WTC11 (cell line): ENCODE data around the gene TYRP1. TPM values are rescaled to one million over a fixed set of nuclear protein-coding genes. Genes with fewer than 3 reads are reported as not detected.

Experiments
- ATAC-seq: fragments of 200-7000 bp; cut with Tn5 transposase; 2 replicates; pipeline ENCODE4 v1.10.0; 2021; ENCODE audit warnings: mild to moderate bottlenecking, moderate library complexity
- CTCF ChIA-PET: fragments of 300-600 bp; sonication (Branson Sonifier 250); formaldehyde crosslinking; loops from one replicate; lab custom pipeline; 2021; ENCODE audit warnings: antibody characterized with exemption; lab: Charles Lee
- POLR2A ChIA-PET: fragments of 350-600 bp; sonication (Branson Sonifier 250); formaldehyde crosslinking; loops from one replicate; lab custom pipeline; 2021; ENCODE audit warnings: antibody characterized with exemption; lab: Charles Lee
- DNase-seq: peaks from one replicate; pipeline ENCODE4 v3.0.0; 2021; ENCODE audit warnings: low spot score
- H3K27ac Mint-ChIP-seq: 2 replicates; pipeline ENCODE4 v1.8.0; 2021; ENCODE audit warnings: mixed read lengths
- H3K27me3 Mint-ChIP-seq: 2 replicates; pipeline ENCODE4 v1.8.0; 2021; ENCODE audit warnings: low read depth, mild to moderate bottlenecking, moderate library complexity, mixed read lengths
- H3K36me3 Mint-ChIP-seq: 2 replicates; pipeline ENCODE4 v1.8.0; 2021; ENCODE audit warnings: mixed read lengths
- H3K4me1 Mint-ChIP-seq: 2 replicates; pipeline ENCODE4 v1.8.0; 2022; ENCODE audit warnings: mixed read lengths
- H3K4me3 Mint-ChIP-seq: 2 replicates; pipeline ENCODE4 v1.8.0; 2021; ENCODE audit warnings: mild to moderate bottlenecking, moderate library complexity, mixed read lengths
- H3K9me3 Mint-ChIP-seq: 2 replicates; pipeline ENCODE4 v1.8.0; 2021; ENCODE audit warnings: mixed read lengths
- CREM ChIP-seq: sonication (generic); formaldehyde crosslinking; IDR thresholded peaks from 2 replicates; pipeline ENCODE4 v1.8.1; 2022; ENCODE audit warnings: mild to moderate bottlenecking, missing genetic modification reagents, moderate library complexity
- E2F1 ChIP-seq: sonication (generic); formaldehyde crosslinking; IDR thresholded peaks from 2 replicates; pipeline ENCODE4 v1.8.0; 2022; ENCODE audit warnings: mild to moderate bottlenecking, missing genetic modification reagents
- ELF4 ChIP-seq: sonication (generic); formaldehyde crosslinking; IDR thresholded peaks from 2 replicates; pipeline ENCODE4 v1.8.1; 2022; ENCODE audit warnings: low read depth, mild to moderate bottlenecking, moderate library complexity, missing genetic modification reagents
- ETV6 ChIP-seq: sonication (generic); formaldehyde crosslinking; IDR thresholded peaks from 2 replicates; pipeline ENCODE4 v1.8.1; 2022; ENCODE audit warnings: mild to moderate bottlenecking, missing genetic modification reagents
- FOXK1 ChIP-seq: sonication (generic); formaldehyde crosslinking; IDR thresholded peaks from 2 replicates; pipeline ENCODE4 v1.8.0; 2022; ENCODE audit warnings: mild to moderate bottlenecking, moderate library complexity, missing genetic modification reagents
- GRHL2 ChIP-seq: fragments of 250-450 bp; sonication (Bioruptor Pico); IDR thresholded peaks from 2 replicates; pipeline ENCODE4 v1.8.0; 2022; ENCODE audit warnings: mild to moderate bottlenecking, moderate library complexity; ENCODE audit not compliant: insufficient replicate concordance, severe bottlenecking
- GTF2I ChIP-seq: fragments of 250-450 bp; sonication (Bioruptor Pico); conservative IDR thresholded peaks from 2 replicates; pipeline ENCODE4 v1.4.0; 2021; ENCODE audit warnings: mild to moderate bottlenecking
- MAX ChIP-seq: sonication (generic); formaldehyde crosslinking; IDR thresholded peaks from 2 replicates; pipeline ENCODE4 v1.8.0; 2022; ENCODE audit warnings: mild to moderate bottlenecking, missing genetic modification reagents
- MXD4 ChIP-seq: fragments of 250-450 bp; sonication (Bioruptor Pico); IDR thresholded peaks from 2 replicates; pipeline ENCODE4 v1.8.0; 2021; ENCODE audit warnings: mild to moderate bottlenecking, moderate library complexity, borderline replicate concordance
- MYBL2 ChIP-seq: sonication (generic); formaldehyde crosslinking; IDR thresholded peaks from 2 replicates; pipeline ENCODE4 v1.8.1; 2023; ENCODE audit warnings: mild to moderate bottlenecking, moderate library complexity, missing genetic modification reagents
- NFATC4 ChIP-seq: fragments of 250-450 bp; sonication (Bioruptor Pico); IDR thresholded peaks from 2 replicates; pipeline ENCODE4 v1.9.0; 2021; ENCODE audit warnings: mild to moderate bottlenecking
- NFYB ChIP-seq: sonication (generic); formaldehyde crosslinking; conservative IDR thresholded peaks from 2 replicates; pipeline ENCODE4 v1.8.0; 2022; ENCODE audit warnings: low read depth, missing genetic modification reagents
- RELA ChIP-seq: sonication (generic); formaldehyde crosslinking; IDR thresholded peaks from 2 replicates; pipeline ENCODE4 v1.8.1; 2022; ENCODE audit warnings: missing genetic modification reagents, mild to moderate bottlenecking, borderline replicate concordance
- SMAD3 ChIP-seq: sonication (generic); formaldehyde crosslinking; IDR thresholded peaks from 2 replicates; pipeline ENCODE4 v1.8.0; 2022; ENCODE audit warnings: missing genetic modification reagents, mild to moderate bottlenecking, borderline replicate concordance
- TEAD4 ChIP-seq: sonication (generic); formaldehyde crosslinking; IDR thresholded peaks from 2 replicates; pipeline ENCODE4 v1.8.0; 2022; ENCODE audit warnings: mild to moderate bottlenecking, missing genetic modification reagents
- ZNF532 ChIP-seq: fragments of 250-450 bp; sonication (Bioruptor Pico); IDR thresholded peaks from 2 replicates; pipeline ENCODE4 v1.9.0; 2021; ENCODE audit warnings: mild to moderate bottlenecking, borderline replicate concordance
- ZNF671 ChIP-seq: fragments of 250-450 bp; sonication (Bioruptor Pico); IDR thresholded peaks from 2 replicates; pipeline ENCODE4 v1.8.0; 2021; ENCODE audit warnings: mild to moderate bottlenecking
- total RNA-seq: library from RNA; stranded (reverse); gene quantifications from 3 replicates; pipeline ENCODE4 v1.2.3, GENCODE V29; 2021
- TF ChIP-seq, protein P1 (sequence below): fragments of 250-450 bp; sonication (Bioruptor Pico); IDR thresholded peaks from 2 replicates; pipeline ENCODE4 v1.8.0; 2021; ENCODE audit warnings: mild to moderate bottlenecking
- TF ChIP-seq, protein P2 (sequence below): sonication (generic); formaldehyde crosslinking; IDR thresholded peaks from 2 replicates; pipeline ENCODE4 v1.8.1; 2022; ENCODE audit warnings: low read depth, missing genetic modification reagents, borderline replicate concordance
- TF ChIP-seq, protein P3 (sequence below): sonication (generic); formaldehyde crosslinking; IDR thresholded peaks from 2 replicates; pipeline ENCODE4 v1.8.0; 2022; ENCODE audit warnings: mild to moderate bottlenecking, missing genetic modification reagents

The TYRP1 gene
- total RNA-seq, 1 experiment from 2014 or later, result 0.31 TPM

GRCh38 chr9:12651125-12651524 is 42.1 kb upstream of the TYRP1 start:
- TF ChIP-seq RELA (CRISPR knock-in tag) (no peak), GTF2I (CRISPR knock-in tag) (no peak), MAX (CRISPR knock-in tag) (no peak), CREM (CRISPR knock-in tag) (no peak), ELF4 (CRISPR knock-in tag) (no peak), ETV6 (no peak), E2F1 (CRISPR knock-in tag) (no peak), TEAD4 (CRISPR knock-in tag) (no peak), SMAD3 (CRISPR knock-in tag) (no peak), GRHL2 (no peak), NFATC4 (CRISPR knock-in tag) (no peak), MYBL2 (CRISPR knock-in tag) (no peak), ZNF671 (CRISPR knock-in tag) (no peak), ZNF532 (CRISPR knock-in tag) (no peak), FOXK1 (no peak), NFYB (no peak), MXD4 (CRISPR knock-in tag) (no peak)
- TF ChIP-seq, protein P1, sequence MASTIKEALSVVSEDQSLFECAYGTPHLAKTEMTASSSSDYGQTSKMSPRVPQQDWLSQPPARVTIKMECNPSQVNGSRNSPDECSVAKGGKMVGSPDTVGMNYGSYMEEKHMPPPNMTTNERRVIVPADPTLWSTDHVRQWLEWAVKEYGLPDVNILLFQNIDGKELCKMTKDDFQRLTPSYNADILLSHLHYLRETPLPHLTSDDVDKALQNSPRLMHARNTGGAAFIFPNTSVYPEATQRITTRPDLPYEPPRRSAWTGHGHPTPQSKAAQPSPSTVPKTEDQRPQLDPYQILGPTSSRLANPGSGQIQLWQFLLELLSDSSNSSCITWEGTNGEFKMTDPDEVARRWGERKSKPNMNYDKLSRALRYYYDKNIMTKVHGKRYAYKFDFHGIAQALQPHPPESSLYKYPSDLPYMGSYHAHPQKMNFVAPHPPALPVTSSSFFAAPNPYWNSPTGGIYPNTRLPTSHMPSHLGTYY (CRISPR knock-in tag), result no peak
- TF ChIP-seq, protein P2, sequence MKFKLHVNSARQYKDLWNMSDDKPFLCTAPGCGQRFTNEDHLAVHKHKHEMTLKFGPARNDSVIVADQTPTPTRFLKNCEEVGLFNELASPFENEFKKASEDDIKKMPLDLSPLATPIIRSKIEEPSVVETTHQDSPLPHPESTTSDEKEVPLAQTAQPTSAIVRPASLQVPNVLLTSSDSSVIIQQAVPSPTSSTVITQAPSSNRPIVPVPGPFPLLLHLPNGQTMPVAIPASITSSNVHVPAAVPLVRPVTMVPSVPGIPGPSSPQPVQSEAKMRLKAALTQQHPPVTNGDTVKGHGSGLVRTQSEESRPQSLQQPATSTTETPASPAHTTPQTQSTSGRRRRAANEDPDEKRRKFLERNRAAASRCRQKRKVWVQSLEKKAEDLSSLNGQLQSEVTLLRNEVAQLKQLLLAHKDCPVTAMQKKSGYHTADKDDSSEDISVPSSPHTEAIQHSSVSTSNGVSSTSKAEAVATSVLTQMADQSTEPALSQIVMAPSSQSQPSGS (CRISPR knock-in tag), result no peak
- TF ChIP-seq, protein P3, sequence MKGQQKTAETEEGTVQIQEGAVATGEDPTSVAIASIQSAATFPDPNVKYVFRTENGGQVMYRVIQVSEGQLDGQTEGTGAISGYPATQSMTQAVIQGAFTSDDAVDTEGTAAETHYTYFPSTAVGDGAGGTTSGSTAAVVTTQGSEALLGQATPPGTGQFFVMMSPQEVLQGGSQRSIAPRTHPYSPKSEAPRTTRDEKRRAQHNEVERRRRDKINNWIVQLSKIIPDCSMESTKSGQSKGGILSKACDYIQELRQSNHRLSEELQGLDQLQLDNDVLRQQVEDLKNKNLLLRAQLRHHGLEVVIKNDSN (CRISPR knock-in tag), result no peak
- no peaks in the 10 kb centered on the region for H3K9me3 Mint-ChIP-seq
- POLR2A ChIA-PET, result no interaction called here

More at GRCh38 chr9:12651125-12651524, 42.1 kb upstream of the TYRP1 start:
- Mint-ChIP-seq H3K4me3 (no peak overlapping the region), H3K27me3 (no peaks in the 10 kb centered on the region), H3K27ac (no peak overlapping the region), H3K36me3 (no peaks in the 10 kb centered on the region), H3K4me1 (no peaks in the 10 kb centered on the region)
- CTCF ChIA-PET, result no interaction called here
- DNase-seq (no peak), ATAC-seq (no peak)
